ENCODE measurements around the gene GMDS. TPM values are rescaled to one million over a fixed set of nuclear protein-coding genes. Genes with fewer than 3 reads are reported as not detected.

GMDS gene
- polyA plus RNA-seq, 1 of the 3 experiments (the other 2 are of a cell fraction), result 12.3 TPM

DNA sequence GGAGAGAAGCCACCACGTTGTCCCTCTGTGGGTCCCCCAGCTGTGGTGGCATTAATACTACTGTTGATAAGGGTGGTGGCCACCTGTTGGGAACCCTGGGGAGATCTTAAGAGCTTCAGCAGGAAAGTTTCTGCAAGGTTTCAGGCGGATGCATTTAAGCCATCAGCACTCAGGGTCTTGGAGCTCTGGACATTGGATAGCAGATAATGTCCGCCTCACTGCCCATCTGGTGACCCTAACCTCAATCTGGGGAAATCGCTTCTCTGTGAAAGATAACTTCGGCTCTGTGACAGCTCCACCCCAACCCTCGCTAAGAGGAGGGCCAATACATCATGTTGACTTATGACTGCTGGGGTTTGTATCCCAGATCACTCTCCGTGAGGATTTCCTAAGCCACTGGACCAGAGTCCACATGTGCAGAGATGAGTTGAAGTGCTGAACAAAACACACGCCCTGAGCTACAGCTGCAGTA lies 542.8 kb downstream of the GMDS start:
- Histone ChIP-seq H3K9me2 (no peaks in the 10 kb centered on the region), H3K27me3 (ENCODE audit: insufficient read depth) (no peaks in the 10 kb centered on the region), H3K4me1 (ENCODE audit: control insufficient read depth in 1 of 2, insufficient read depth in 2 of 2, low read depth in 1 of 2, low read length in 1 of 2) (peaks cover 6 to 16% of the 10 kb centered on the region in 2 experiments; a peak in 3 of 4 replicates), H3K9me3 (no peaks in the 10 kb centered on the region), H3K4me3 (ENCODE audit: low read depth in 2 of 2, low read length in 1 of 2) (no peak overlapping the region), H3K4me2 (no peak overlapping the region), H3K79me2 (ENCODE audit: insufficient read depth) (no peaks in the 10 kb centered on the region), H3K36me3 (replicated peaks in 1 of 2; ENCODE audit: control insufficient read depth in 1 of 2, insufficient read depth in 2 of 2, low read length in 1 of 2) (no peaks in the 10 kb centered on the region), H4K20me1 (ENCODE audit: insufficient read depth) (no peaks in the 10 kb centered on the region), H2AFZ (ENCODE audit: low read depth) (no peak overlapping the region), H3K9ac (no peak overlapping the region), H3K27ac (ENCODE audit: low read depth in 2 of 2, low read length in 1 of 2) (no peak overlapping the region; a peak in 1 of 4 replicates), H3F3A (replicated peaks; ENCODE audit: insufficient read depth) (no peaks in the 10 kb centered on the region)
- DNase-seq, result peak; percentile 71
- CTCF ChIA-PET, result interaction anchor here (0.9 to 1.7 kb wide), 5 partner anchors 14 to 651 kb away, joined by 3 to 5 read pairs (median 3); no protein-coding TSS in a partner anchor
- POLR2A ChIA-PET, result no interaction called here
- 68% methylated on average over 8 of the region's 8 CpGs for WGBS (ENCODE audit: low lambda C conversion rate)
- TF ChIP-seq, protein P1, sequence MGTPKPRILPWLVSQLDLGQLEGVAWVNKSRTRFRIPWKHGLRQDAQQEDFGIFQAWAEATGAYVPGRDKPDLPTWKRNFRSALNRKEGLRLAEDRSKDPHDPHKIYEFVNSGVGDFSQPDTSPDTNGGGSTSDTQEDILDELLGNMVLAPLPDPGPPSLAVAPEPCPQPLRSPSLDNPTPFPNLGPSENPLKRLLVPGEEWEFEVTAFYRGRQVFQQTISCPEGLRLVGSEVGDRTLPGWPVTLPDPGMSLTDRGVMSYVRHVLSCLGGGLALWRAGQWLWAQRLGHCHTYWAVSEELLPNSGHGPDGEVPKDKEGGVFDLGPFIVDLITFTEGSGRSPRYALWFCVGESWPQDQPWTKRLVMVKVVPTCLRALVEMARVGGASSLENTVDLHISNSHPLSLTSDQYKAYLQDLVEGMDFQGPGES (IDR thresholded peaks at IDR 0.05; ENCODE audit: low read depth, low read length), result no peak
- TF ChIP-seq MEF2A (IDR thresholded peaks at IDR 0.05; ENCODE audit: borderline replicate concordance, low read depth) (no peak), EP300 (IDR thresholded peaks at IDR 0.05; ENCODE audit: borderline replicate concordance in 1 of 2, low read depth in 1 of 2, low read length in 1 of 2) (no peak), GATA2 (CRISPR knock-in tag; IDR thresholded peaks at IDR 0.05) (peak; percentile 57), RAD21 (IDR thresholded peaks at IDR 0.05; ENCODE audit: low read length) (no peak), RFX5 (IDR thresholded peaks at IDR 0.05; ENCODE audit: low read length) (no peak), RXRA (IDR thresholded peaks at IDR 0.05; ENCODE audit: borderline replicate concordance, low read depth) (no peak)
- TF ChIP-seq, protein P2, sequence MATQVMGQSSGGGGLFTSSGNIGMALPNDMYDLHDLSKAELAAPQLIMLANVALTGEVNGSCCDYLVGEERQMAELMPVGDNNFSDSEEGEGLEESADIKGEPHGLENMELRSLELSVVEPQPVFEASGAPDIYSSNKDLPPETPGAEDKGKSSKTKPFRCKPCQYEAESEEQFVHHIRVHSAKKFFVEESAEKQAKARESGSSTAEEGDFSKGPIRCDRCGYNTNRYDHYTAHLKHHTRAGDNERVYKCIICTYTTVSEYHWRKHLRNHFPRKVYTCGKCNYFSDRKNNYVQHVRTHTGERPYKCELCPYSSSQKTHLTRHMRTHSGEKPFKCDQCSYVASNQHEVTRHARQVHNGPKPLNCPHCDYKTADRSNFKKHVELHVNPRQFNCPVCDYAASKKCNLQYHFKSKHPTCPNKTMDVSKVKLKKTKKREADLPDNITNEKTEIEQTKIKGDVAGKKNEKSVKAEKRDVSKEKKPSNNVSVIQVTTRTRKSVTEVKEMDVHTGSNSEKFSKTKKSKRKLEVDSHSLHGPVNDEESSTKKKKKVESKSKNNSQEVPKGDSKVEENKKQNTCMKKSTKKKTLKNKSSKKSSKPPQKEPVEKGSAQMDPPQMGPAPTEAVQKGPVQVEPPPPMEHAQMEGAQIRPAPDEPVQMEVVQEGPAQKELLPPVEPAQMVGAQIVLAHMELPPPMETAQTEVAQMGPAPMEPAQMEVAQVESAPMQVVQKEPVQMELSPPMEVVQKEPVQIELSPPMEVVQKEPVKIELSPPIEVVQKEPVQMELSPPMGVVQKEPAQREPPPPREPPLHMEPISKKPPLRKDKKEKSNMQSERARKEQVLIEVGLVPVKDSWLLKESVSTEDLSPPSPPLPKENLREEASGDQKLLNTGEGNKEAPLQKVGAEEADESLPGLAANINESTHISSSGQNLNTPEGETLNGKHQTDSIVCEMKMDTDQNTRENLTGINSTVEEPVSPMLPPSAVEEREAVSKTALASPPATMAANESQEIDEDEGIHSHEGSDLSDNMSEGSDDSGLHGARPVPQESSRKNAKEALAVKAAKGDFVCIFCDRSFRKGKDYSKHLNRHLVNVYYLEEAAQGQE (IDR thresholded peaks at IDR 0.05; ENCODE audit: low read depth, low read length), result no peak

DNA sequence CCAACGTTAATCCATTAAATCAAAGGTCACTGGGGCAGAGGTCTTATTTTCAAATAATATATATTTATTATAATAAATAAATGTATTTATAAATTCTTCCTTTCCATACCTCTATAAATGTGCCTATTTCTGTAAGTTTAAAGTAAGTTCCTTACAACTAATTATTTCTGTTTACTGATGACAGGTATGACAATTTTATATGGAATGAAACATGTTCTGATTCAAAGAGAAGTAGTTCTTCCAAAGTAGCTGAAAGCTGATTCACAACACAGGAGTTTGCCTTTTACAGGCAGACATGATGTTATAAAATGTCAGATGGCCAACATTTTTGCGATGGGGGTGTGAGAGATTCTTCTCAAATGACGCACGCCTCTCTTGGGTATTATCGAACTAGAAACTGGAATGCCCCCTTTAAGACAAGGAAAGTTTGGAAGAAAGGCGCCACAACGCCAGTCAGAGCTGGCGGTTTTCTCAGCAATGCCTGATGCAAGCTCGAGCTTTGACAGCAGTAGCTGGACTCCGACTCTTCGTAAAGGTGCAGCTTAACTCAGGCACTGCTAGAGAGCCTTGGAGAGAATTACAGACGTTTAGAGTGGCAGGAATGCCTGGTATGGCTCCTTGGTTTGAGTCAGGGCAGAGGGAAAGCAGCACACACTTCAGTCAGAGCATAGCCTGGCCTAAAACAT lies 543.6 kb downstream of the GMDS start:
- no peaks in the 10 kb centered on the region for H3K36me3 ChIP-seq (replicated peaks in 1 of 2; ENCODE audit: control insufficient read depth in 1 of 2, insufficient read depth in 2 of 2, low read length in 1 of 2)
- no peak for DNase-seq
- H3K4me1 ChIP-seq (ENCODE audit: control insufficient read depth in 1 of 2, insufficient read depth in 2 of 2, low read depth in 1 of 2, low read length in 1 of 2), result peaks cover 6 to 16% of the 10 kb centered on the region in 2 experiments; a peak in 3 of 4 replicates
- H2AFZ ChIP-seq (ENCODE audit: low read depth), result no peak overlapping the region
- 69% methylated on average over 12 of the region's 12 CpGs for WGBS (ENCODE audit: low lambda C conversion rate)
- H3K27me3 ChIP-seq (ENCODE audit: insufficient read depth), result no peaks in the 10 kb centered on the region
- H3F3A ChIP-seq (replicated peaks; ENCODE audit: insufficient read depth), result no peaks in the 10 kb centered on the region
- peak overlapping the region in 1 of 2 experiments; percentile 23; a peak in 3 of 4 replicates for H3K27ac ChIP-seq (ENCODE audit: low read depth in 2 of 2, low read length in 1 of 2)
- no peak overlapping the region for H3K9ac ChIP-seq
- POLR2A ChIA-PET, result no interaction called here
- H3K79me2 ChIP-seq (ENCODE audit: insufficient read depth), result no peaks in the 10 kb centered on the region
- CTCF ChIA-PET, result interaction anchor here (1.3 to 2.5 kb wide), 5 partner anchors 15 to 652 kb away, joined by 3 to 8 read pairs (median 4); no protein-coding TSS in a partner anchor
- H3K9me3 ChIP-seq, result no peaks in the 10 kb centered on the region
- no peak overlapping the region for H3K4me3 ChIP-seq (ENCODE audit: low read depth in 2 of 2, low read length in 1 of 2)
- no peaks in the 10 kb centered on the region for H4K20me1 ChIP-seq (ENCODE audit: insufficient read depth)
- no peak overlapping the region for H3K4me2 ChIP-seq
- no peaks in the 10 kb centered on the region for H3K9me2 ChIP-seq
- TF ChIP-seq TEAD4 (IDR thresholded peaks at IDR 0.05; ENCODE audit: borderline replicate concordance, insufficient read depth) (peak; percentile 30; the same call in 1 of the 2 replicates), EP300 (IDR thresholded peaks at IDR 0.05; ENCODE audit: borderline replicate concordance in 1 of 2, low read depth in 1 of 2, low read length in 1 of 2) (0 out of 4 replicates have a peak, but pooled peaks of 1 of the 2 experiments have one; percentile 10), TAF1 (IDR thresholded peaks at IDR 0.05; ENCODE audit: borderline replicate concordance, low read depth, low read length) (no peak), MEF2A (IDR thresholded peaks at IDR 0.05; ENCODE audit: borderline replicate concordance, low read depth) (no peak), POLR2AphosphoS5 (IDR thresholded peaks at IDR 0.05; ENCODE audit: low read depth, low read length) (no peak), TCF12 (IDR thresholded peaks at IDR 0.05) (peak; percentile 29; the same call in 1 of the 2 replicates), SIN3A (IDR thresholded peaks at IDR 0.05; ENCODE audit: borderline replicate concordance, low read depth, low read length) (no peak)
- TF ChIP-seq, protein P3, sequence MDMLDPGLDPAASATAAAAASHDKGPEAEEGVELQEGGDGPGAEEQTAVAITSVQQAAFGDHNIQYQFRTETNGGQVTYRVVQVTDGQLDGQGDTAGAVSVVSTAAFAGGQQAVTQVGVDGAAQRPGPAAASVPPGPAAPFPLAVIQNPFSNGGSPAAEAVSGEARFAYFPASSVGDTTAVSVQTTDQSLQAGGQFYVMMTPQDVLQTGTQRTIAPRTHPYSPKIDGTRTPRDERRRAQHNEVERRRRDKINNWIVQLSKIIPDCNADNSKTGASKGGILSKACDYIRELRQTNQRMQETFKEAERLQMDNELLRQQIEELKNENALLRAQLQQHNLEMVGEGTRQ (IDR thresholded peaks at IDR 0.05; ENCODE audit: borderline replicate concordance, low read depth, low read length), result no peak
- TF ChIP-seq, protein P4, sequence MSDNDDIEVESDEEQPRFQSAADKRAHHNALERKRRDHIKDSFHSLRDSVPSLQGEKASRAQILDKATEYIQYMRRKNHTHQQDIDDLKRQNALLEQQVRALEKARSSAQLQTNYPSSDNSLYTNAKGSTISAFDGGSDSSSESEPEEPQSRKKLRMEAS (IDR thresholded peaks at IDR 0.05; ENCODE audit: low read depth), result no peak
- TF ChIP-seq, protein P5, sequence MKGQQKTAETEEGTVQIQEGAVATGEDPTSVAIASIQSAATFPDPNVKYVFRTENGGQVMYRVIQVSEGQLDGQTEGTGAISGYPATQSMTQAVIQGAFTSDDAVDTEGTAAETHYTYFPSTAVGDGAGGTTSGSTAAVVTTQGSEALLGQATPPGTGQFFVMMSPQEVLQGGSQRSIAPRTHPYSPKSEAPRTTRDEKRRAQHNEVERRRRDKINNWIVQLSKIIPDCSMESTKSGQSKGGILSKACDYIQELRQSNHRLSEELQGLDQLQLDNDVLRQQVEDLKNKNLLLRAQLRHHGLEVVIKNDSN (IDR thresholded peaks at IDR 0.05; ENCODE audit: borderline replicate concordance, low read depth), result no peak
- TF ChIP-seq, protein P6, sequence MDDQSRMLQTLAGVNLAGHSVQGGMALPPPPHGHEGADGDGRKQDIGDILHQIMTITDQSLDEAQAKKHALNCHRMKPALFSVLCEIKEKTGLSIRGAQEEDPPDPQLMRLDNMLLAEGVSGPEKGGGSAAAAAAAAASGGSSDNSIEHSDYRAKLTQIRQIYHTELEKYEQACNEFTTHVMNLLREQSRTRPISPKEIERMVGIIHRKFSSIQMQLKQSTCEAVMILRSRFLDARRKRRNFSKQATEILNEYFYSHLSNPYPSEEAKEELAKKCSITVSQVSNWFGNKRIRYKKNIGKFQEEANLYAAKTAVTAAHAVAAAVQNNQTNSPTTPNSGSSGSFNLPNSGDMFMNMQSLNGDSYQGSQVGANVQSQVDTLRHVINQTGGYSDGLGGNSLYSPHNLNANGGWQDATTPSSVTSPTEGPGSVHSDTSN (IDR thresholded peaks at IDR 0.05), result 0 out of 2 replicates have a peak, but pooled peaks have one; percentile 27

All from SK-N-SH (cell line).